HG02885 (cell line): ENCODE measurements around the gene MS4A6E.
A peak's percentile ranks its signal among the peaks of the same experiment; 100 is the strongest.
"Not testable (repeated sequence)": the region's sequence is repeated elsewhere in the genome, so short reads cannot be mapped to it uniquely, and the experiment has no call there.

Experiments used
- ATAC-seq: cut with Tn5 transposase; IDR thresholded peaks from one replicate; pipeline ENCODE4 v1.9.1; 2021; ENCODE audit warnings: mild to moderate bottlenecking; ENCODE audit not compliant: unreplicated experiment, poor library complexity

The MS4A6E gene, protein sequence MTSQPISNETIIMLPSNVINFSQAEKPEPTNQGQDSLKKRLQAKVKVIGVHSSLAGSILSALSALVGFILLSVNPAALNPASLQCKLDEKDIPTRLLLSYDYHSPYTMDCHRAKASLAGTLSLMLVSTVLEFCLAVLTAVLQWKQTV

GRCh38 chr11:60326955-60327354 lies at the start of gene MS4A6E:
Gene MS4A6E, plus strand, starts transcription at chr11:60327255. Its CDS starts 7,641 bp downstream, at chr11:60334896.
- no peak for ATAC-seq

DNA sequence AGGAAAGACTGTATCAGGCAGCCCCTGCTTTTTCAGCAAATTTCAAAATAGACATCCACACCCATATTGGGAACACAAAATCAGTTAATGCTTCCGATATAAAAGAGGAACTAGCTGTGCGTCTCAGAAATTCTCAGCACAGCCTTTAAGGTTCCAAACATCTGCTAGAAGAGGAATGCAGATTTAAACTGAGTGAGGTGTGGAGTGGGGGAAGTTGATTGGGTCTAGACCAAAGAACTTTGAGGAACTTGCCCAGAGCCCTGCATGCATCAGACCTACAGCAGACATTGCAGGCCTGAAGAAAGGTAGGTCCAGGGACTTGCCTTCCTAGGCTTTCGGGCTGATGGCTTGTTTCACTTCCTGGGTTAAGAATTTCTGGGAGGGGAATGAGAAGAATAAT lies 46.6 kb upstream of the MS4A6E start, which contains the start of gene MS4A4A:
TSS of gene MS4A4A (plus strand) at position 255 of the 400 bp plus-strand sequence. CDS start at position 265, 10 bp downstream.
- ATAC-seq = peak; percentile 56

DNA sequence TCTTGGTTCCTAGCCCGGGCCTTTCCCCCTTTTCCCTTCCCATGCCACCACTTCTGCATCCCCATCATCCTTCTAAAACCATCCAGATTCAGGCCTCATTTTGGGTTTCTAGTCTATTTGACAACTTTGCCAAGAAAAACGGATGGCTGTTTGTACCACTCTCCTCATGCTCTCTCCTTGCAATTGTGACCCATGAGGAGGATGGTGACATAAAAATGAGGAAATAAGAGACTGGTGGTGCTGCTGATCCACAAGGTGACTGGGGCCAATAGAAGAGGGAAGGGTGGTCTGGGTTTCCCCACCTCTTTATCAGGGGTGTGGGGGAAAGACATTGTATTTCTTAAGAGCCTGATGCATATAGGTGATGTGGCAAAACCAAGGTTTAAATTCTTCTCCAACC lies 45.6 kb upstream of the MS4A6E start:
- ATAC-seq = no peak

GRCh38 chr11:60282286-60282685 lies 44.8 kb upstream of the MS4A6E start:
- no peak for ATAC-seq

DNA sequence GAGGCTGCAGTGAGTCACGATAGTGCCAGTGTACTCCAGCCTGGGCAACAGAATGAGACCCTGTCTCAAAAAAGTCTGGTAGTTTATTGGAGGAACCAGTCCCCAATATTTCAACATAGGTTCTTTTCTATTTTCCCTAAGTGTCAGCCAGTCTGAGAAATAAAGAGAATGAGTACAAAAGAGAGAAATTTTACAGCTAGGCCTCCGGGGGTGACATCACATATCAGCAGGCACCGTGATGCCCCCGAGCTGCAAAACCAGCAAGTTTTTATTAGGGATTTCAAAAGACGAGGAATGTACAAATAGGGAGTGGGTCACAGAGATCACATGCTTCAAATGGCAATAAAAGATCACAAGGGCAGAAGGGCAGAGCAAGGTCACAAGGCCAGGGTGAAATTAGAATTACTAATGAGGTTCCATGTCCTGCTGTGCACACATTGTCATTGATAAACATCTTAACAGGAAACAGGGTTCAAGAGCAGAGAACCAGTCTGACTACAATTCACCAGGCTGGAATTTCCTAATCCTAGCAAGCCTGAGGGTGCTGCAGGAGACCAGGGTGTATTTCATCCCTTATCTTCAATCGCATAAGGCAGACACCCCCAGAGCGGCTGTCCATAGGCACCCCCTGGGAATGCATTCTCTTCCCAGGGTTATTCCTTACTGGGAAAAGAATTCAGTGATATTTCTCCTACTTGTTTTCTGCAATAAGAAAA lies 41.5 kb upstream of the MS4A6E start:
- not testable (repeated sequence) for ATAC-seq

DNA sequence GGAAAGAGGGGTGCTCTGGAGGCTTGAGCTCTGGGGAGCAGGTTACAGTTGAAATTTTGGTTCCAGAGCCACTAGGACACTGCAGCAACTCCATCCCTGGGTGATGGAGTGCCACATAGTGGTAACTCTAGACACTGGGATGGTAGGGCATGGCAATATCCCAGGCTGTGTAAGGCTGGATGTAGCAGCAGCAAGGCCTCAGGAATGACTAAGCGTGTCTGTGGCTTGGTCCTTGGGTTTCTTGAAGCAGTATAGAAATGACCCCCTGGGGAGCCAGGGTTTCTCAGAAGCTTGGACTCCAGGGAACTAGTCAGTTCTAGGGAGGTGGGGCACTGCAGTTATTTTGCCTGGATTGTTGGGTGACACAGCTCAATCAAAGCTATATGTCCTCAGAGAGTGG lies 38.5 kb upstream of the MS4A6E start:
- ATAC-seq = no peak

DNA sequence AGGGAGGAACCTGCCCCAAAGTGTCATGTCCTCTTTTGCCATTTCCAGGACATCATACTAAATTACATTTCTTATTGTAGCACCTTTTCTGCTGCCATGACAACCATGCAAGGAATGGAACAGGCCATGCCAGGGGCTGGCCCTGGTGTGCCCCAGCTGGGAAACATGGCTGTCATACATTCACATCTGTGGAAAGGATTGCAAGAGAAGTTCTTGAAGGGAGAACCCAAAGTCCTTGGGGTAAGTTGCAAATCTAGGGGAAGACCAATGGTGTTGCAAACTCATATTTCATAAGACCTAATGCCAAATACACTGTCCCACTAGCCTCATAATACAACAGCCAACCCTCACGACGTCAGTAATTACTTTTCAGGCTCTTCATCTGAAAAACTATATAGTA lies 34.9 kb upstream of the MS4A6E start:
- no peak for ATAC-seq

DNA sequence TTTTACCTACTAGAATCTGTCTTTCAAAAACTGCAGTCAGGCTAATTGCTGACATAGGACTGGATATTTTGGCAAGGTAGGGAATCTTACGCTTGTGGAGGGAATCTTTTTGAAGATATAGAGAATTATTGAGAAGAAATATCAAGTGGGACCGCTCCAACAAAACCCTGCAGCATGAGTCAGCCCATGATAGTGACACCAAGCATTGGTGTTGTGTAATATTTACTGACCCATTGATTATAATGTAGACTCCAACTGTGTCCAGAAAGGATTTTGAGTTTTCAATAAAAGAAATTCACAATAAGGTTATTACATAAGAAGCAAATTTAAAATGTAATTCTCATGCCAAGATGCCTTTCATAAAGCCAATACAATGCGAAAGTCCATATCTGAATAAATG lies 25.9 kb upstream of the MS4A6E start:
- ATAC-seq = no peak

GRCh38 chr11:60301884-60302283 lies 25.2 kb upstream of the MS4A6E start:
- ATAC-seq = not testable (repeated sequence)

- no peak for ATAC-seq
These were observed 23.4 kb upstream of the MS4A6E start for GRCh38 chr11:60303661-60304060.

- ATAC-seq = no peak
These were observed 21.0 kb upstream of the MS4A6E start for GRCh38 chr11:60305906-60306619.

DNA sequence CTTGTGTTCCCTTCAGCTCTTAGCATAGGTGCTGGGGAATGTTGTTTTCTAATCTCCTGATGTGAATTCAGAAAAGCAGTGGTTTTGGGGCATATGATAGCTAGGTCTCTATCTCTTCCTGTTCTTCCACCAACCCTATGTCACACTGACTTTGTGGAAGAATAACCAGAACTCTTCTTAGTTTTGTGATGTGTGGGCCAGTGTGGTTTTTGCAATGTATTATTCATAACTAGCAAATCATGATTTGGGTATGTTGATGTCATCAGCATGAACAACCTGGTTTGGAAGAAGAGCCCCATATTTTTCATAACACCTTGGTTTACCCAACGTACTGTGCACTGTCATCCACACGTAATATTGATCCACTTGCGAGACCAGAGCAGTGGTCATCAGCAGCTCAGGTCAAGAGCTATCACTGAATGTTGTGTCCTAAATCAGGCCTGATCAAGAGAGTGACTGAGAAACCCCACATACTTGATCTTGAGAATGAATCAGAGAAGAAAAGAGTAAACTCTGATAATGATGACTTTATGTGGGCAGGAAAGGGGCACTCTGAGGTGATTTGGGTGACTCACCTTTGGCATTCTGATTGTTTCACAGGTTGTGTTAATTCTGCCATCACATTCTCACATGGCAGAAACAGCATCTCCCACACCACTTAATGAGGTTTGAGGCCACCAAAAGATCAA lies 19.4 kb upstream of the MS4A6E start:
- ATAC-seq = no peak

DNA sequence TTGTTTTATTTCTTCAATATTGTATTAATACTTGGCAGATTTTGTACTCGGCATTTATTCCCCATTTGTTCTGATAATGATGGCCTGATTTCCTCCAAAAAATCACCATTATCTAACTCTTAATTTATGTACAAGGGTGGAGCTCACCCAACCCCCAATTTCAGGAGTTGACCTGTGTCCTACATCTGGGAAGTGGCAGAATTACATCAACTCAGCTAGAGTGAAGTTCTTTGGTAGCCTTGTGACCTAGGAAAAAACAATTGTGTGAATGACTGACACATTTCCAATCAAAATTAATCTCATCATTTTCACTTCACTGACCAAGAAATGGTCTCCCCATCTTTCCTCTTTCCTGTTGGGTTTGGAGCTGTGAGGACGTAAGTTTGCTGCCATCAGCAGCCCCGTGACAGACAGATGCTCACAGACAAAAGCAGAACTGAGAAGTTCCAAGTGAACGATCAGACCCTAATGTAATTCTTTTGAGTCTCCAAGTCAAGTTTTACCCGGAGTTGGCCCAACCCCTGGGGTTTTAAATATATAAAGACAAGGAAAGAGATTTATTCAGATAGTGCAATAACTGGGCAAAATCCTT lies 16.6 kb upstream of the MS4A6E start:
- peak; percentile 73 for ATAC-seq

DNA sequence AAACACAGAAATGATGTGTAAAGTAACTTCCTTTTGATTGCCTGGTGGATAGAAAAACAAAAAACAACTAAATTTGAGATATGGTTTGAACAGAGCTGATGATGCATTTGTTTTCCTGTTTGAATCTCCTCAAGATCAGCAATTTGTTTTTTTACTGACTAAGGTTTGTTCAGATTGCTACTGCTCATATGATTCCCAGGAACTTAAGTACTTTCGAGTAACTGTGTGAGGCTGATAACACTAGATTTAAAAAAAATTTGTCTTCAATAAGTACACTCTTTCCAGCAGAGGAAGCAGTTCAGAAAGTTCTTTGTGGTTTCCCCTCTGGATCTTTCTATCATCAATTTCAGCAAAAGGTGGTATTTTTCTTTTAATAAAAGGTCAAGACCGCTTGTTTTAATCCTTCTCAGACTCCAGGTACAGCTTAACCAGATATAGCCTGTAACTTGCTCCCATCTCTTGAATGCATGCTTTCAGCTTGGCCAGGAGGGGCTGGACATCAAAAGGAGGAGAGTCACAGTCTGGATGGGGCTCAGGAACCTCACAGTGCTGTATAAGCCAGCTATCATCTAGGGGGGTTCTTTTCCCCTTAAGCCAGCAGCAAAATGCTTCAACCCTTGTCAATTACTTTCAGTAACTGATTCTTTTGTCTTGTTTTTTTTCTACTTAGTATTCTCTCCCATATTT lies 12.3 kb upstream of the MS4A6E start:
- ATAC-seq = no peak

DNA sequence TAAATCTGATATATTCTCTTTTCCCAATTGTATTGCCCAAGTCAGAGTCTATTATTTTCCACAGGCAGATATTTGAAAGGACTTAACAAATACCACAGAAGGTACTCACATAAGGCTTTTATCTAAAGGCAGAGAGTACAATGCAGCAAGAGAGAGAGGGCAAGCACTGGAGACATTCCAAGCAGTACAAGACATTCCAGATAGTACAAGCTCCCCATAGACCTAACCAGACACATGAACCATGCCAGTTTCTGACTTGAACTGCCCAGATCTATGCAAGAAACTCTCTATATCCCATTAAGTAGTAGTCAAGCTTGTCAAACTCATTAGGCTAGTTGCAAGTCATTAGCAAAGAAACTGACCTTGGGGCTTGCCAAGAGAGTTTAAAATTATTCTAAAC lies 11.2 kb upstream of the MS4A6E start:
- no peak for ATAC-seq

- peak; percentile 46 for ATAC-seq
These were observed 10.7 kb upstream of the MS4A6E start for GRCh38 chr11:60316317-60316716.

GRCh38 chr11:60318726-60319125 lies 8.3 kb upstream of the MS4A6E start:
- no peak for ATAC-seq

- no peak for ATAC-seq
These were observed 6.0 kb upstream of the MS4A6E start for GRCh38 chr11:60321051-60321450.

DNA sequence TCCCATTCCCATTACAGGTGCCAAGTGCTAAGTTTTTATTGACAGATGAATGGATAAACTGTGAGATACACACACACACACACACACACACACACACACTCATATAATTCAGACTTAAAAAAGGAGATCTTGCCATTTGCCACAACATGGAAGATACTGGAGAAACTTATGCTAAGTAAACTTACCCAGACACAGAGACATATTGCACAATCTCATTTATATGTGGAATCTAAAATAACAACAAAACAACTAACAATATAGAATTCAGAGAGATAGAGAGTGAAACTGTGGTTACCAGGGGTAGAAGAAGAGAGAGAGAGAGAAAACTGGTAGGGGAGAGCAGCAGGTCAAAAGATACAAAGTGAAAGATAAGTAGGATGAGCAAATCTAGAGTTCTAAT lies 1.4 kb downstream of the MS4A6E start:
- ATAC-seq = no peak

GRCh38 chr11:60332846-60333245 lies 5.8 kb downstream of the MS4A6E start:
- no peak for ATAC-seq
